ENCODE data around the gene CASP8. TPM values are rescaled to one million over a fixed set of nuclear protein-coding genes. Genes with fewer than 3 reads are reported as not detected.
A peak's percentile ranks its signal among the peaks of the same experiment; 100 is the strongest.

The CASP8 gene
- total RNA-seq, 1 donor from 2014 or later: 2.5 TPM

GRCh38 chr2:201256082-201256481 lies 4.3 kb upstream of the CASP8 start:
- no peak for DNase-seq (ENCODE audit: low read depth, low spot score)
- Mint-ChIP-seq H3K4me1 (peaks cover 28% of the 10 kb centered on the region), H3K9me3 (peaks cover 3% of the 10 kb centered on the region), H3K27ac (ENCODE audit: unreplicated experiment) (no peak overlapping the region), H3K27me3 (ENCODE audit: low read depth) (no peaks in the 10 kb centered on the region), H3K4me3 (no peak overlapping the region), H3K36me3 (ENCODE audit: low read depth) (no peaks in the 10 kb centered on the region)
- TF ChIP-seq CTCF (conservative IDR thresholded peaks at IDR 0.05): no peak

DNA sequence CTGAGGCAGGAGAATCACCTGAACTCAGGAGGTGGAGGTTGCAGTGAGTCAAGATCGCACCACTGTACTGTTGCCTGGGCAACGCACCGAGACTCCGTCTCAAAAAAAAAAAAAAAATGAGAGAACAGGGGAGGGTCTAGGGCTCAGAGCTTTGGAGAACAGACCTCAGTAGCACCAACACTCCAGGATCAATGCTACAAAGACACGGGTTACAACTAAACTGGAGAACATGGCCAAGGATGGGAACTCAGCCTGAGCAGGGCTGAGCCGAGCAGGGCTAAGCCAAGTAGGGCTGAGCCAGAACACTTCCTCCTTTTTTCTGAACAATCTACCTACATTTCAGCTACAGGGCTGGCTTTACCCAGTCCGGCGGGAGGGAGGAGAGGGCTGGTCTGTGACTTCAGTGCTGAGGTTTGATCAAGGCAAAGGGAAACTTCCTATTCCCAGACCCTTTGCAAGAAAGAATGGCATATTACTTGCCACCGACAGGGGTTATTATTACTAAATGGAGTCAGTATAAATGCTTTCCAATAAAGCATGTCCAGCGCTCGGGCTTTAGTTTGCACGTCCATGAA lies 2.9 kb upstream of the CASP8 start:
- Mint-ChIP-seq H3K4me3 (peak overlapping the region; percentile 81), H3K4me1 (peaks cover 35% of the 10 kb centered on the region), H3K36me3 (ENCODE audit: low read depth) (no peaks in the 10 kb centered on the region), H3K9me3 (peaks cover 3% of the 10 kb centered on the region), H3K27me3 (ENCODE audit: low read depth) (no peaks in the 10 kb centered on the region), H3K27ac (ENCODE audit: unreplicated experiment) (peak overlapping the region; percentile 92)
- DNase-seq (ENCODE audit: low read depth, low spot score): no peak
- no peak for TF ChIP-seq CTCF (conservative IDR thresholded peaks at IDR 0.05)

GRCh38 chr2:201257956-201258665 lies 2.2 kb upstream of the CASP8 start:
- H3K27ac Mint-ChIP-seq (ENCODE audit: unreplicated experiment): peak overlapping the region; percentile 92
- peak; percentile 12 for DNase-seq (ENCODE audit: low read depth, low spot score)
- H3K9me3 Mint-ChIP-seq: peaks cover 3% of the 10 kb centered on the region
- no peaks in the 10 kb centered on the region for H3K36me3 Mint-ChIP-seq (ENCODE audit: low read depth)
- peak overlapping the region; percentile 81 for H3K4me3 Mint-ChIP-seq
- H3K27me3 Mint-ChIP-seq (ENCODE audit: low read depth): no peaks in the 10 kb centered on the region
- peaks cover 35% of the 10 kb centered on the region for H3K4me1 Mint-ChIP-seq
- TF ChIP-seq CTCF (conservative IDR thresholded peaks at IDR 0.05): no peak

- H3K27me3 Mint-ChIP-seq (ENCODE audit: low read depth): no peaks in the 10 kb centered on the region
- DNase-seq (ENCODE audit: low read depth, low spot score): no peak
- H3K4me3 Mint-ChIP-seq: peak overlapping the region; percentile 81
- H3K9me3 Mint-ChIP-seq: peaks cover 3% of the 10 kb centered on the region
- H3K4me1 Mint-ChIP-seq: peaks cover 43% of the 10 kb centered on the region
- H3K36me3 Mint-ChIP-seq (ENCODE audit: low read depth): no peaks in the 10 kb centered on the region
- peak overlapping the region; percentile 92 for H3K27ac Mint-ChIP-seq (ENCODE audit: unreplicated experiment)
- no peak for TF ChIP-seq CTCF (conservative IDR thresholded peaks at IDR 0.05)
Observed at GRCh38 chr2:201258666-201259615, 1.4 kb upstream of the CASP8 start.

DNA sequence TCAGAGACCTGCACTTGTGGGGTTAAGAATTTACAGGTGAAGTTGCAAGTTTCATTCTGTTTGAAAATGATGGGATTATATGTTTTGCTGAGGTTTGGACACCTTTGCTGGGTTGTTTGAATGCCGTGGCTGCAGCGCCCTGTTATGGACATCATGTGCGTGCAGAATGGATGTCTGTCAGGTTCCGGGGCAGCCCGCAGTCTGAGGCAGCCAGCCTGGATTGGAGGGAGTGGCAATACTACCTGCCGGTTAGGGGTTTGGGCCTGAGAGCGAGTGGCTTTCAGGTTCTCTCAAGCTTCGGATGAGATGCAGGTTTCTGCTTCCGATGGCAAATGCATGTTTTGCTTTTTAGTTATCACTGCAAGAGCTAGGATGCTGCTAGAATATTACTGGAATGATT lies 1.1 kb downstream of the CASP8 start:
- peak overlapping the region; percentile 71 for H3K27ac Mint-ChIP-seq (ENCODE audit: unreplicated experiment)
- H3K27me3 Mint-ChIP-seq (ENCODE audit: low read depth): no peaks in the 10 kb centered on the region
- H3K4me3 Mint-ChIP-seq: no peak overlapping the region
- no peaks in the 10 kb centered on the region for H3K36me3 Mint-ChIP-seq (ENCODE audit: low read depth)
- no peak for DNase-seq (ENCODE audit: low read depth, low spot score)
- TF ChIP-seq CTCF (conservative IDR thresholded peaks at IDR 0.05): no peak
- peaks cover 3% of the 10 kb centered on the region for H3K9me3 Mint-ChIP-seq
- H3K4me1 Mint-ChIP-seq: peaks cover 46% of the 10 kb centered on the region
